HG03354 (cell line): Measurements from ENCODE around the gene EFNB2.

Source experiments
- ATAC-seq: cut with Tn5 transposase; IDR thresholded peaks from one replicate; pipeline ENCODE4 v1.9.1; 2021; ENCODE audit warnings: mild to moderate bottlenecking; ENCODE audit not compliant: unreplicated experiment, poor library complexity, severe bottlenecking

The EFNB2 gene

GRCh38 chr13:106489849-106490568 is 45.5 kb downstream of the EFNB2 start:
- ATAC-seq: no peak

- no peak for ATAC-seq
Measured at GRCh38 chr13:106488686-106489085, 46.8 kb downstream of the EFNB2 start.

GRCh38 chr13:106488076-106488475 is 47.4 kb downstream of the EFNB2 start:
- no peak for ATAC-seq

- ATAC-seq: no peak
Measured at GRCh38 chr13:106487129-106487528, 48.3 kb downstream of the EFNB2 start.

- no peak for ATAC-seq
Measured at GRCh38 chr13:106486287-106486686, 49.2 kb downstream of the EFNB2 start.

GRCh38 chr13:106484537-106485193 is 50.8 kb downstream of the EFNB2 start:
- no peak for ATAC-seq

- ATAC-seq: no peak
Measured at GRCh38 chr13:106484084-106484483, 51.4 kb downstream of the EFNB2 start.

- no peak for ATAC-seq
Measured at GRCh38 chr13:106481919-106482318, 53.5 kb downstream of the EFNB2 start.

- no peak for ATAC-seq
Measured at GRCh38 chr13:106480351-106480910, 55.0 kb downstream of the EFNB2 start.

- no peak for ATAC-seq
Measured at GRCh38 chr13:106479929-106480328, 55.5 kb downstream of the EFNB2 start.

DNA sequence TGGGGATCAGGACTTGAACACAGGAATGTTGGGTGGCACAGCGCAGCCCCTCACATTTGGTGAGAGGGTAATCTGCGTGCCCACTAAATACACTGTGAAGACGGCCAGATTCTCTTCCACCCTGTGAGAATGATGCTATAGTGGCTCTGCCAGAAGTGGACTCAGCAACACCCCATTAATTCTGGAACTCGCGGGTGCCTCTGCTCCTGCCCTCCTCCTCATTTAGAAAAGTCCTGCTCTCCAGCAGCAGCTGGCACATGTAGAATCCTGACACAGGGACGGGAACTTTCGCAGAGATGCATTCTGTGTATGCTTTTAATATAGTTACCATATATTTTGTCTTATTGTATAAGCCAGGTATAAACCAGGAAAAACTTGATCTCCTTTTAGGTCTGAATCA is 57.3 kb downstream of the EFNB2 start:
- ATAC-seq: no peak

- ATAC-seq: no peak
Measured at GRCh38 chr13:106477303-106477702, 58.2 kb downstream of the EFNB2 start.

DNA sequence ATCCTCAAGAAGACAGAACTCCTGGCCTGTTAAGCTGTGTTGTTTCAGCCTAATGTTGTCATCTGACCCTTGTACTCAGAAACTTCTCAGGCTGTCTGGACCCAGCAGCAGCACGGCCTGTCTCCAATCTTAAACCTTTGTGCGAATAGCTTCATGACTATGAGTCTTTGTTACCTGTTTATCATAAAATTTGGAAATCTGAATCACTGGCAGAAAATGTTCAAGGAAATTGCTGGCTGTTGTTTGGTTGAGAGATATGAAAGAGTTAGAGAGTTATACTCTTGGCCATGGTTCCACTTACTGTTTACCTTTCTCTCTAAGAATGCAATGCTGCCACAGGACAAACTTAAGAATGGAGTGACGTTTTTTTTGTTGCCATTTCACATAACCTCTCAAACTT is 59.6 kb downstream of the EFNB2 start:
- no peak for ATAC-seq

GRCh38 chr13:106474912-106475311 is 60.5 kb downstream of the EFNB2 start:
- no peak for ATAC-seq

DNA sequence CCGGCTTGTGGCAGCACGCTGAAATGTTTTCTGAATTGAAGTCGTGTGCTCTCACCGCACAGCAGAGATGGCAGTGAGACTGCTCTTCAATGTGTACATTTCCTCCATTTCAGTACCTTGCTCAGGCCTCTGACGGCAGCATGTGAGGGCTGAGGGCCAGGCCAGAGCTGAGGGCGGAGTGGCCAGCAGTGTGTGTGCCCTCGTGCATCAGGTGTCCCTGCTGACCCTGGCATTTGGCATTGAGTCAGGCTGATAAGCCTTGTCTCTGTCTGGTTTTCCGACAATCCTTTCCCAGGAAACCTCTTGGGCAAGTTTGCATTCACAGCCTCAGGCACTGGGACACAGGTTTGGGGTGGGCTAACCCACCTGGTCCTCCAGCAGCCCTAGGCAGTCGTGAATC is 62.3 kb downstream of the EFNB2 start:
- ATAC-seq: no peak

- no peak for ATAC-seq
Measured at GRCh38 chr13:106472621-106473020, 62.8 kb downstream of the EFNB2 start.

GRCh38 chr13:106471957-106472543 is 63.4 kb downstream of the EFNB2 start:
- ATAC-seq: no peak

DNA sequence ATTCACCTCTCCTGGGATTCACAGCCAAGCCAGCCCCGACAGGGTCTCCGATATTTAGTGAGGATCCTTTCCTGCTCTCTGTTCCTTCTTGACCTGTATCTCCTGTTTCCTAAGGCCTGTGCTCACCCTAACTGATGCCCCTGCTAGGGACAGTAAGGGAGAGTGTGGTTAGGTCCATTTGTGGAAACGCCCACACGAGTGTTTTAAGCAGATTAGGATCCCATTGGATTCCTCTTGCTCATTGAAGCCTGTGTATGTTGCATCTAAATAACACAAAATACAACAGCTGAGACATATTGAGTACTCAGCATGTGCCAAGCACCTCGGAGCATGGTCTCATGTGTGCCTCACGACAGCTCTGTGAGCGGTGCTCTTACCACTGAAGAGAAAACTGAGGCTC is 64.9 kb downstream of the EFNB2 start:
- no peak for ATAC-seq

DNA sequence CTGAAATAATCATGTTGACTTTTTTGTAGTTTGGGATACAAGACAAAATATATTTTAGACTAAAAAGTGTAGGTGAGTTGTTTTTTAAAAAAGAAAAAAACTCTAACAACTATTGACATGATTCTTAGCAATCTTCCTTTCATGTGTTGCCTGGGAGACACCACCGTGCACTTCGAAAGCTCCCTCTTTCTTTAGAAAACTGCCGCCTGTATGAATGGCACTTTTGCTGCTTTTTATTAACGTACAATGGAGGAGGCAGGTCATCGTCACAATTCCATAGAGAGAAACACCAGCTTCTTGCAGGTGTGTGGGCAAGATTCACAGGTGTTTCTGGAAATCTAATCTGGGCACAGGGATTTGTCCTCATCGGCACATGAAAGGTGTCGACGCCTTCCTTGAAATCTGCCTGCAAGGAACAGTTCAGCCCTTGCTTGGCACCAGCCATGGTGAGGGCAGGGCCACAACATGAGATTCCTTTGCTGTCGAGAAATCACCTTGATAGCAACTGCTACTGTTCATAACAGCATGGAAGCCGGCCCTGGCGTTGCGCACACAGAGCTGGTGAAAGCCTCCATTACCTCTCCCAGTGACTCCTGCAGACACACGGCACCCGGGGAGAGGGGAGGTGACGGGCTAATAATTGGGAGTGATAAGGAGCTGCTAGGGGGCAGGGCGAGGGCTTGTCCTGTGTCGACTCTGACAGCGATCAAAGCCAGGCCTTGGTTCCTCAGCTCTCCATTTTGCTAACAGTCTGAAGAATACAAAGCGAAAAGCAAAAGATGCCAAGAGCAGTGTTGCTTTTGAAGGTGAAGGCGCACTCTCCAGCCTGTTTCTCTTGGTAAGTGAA is 66.5 kb downstream of the EFNB2 start:
- ATAC-seq: no peak

- no peak for ATAC-seq
Measured at GRCh38 chr13:106468207-106468606, 67.3 kb downstream of the EFNB2 start.
